Stomach (tissue), 4 donors: ENCODE data around the gene MBNL2.

Source experiments
- CTCF ChIP-seq, 7 experiments: fragments of 450-650 bp in 4 of 7; fragments of 200-600 bp in 3 of 7; sonication (generic) in 3 of 7; IDR thresholded peaks; one replicate each; pipeline ENCODE4 v1.5.1; 2016 to 2019; ENCODE audit warnings: antibody characterized with exemption in 7 of 7, control low read depth in 2 of 7, mild to moderate bottlenecking in 1 of 7
- POLR2AphosphoS5 ChIP-seq, 3 donors: sonication (generic); formaldehyde crosslinking; IDR thresholded peaks; one replicate each; pipeline ENCODE4 v1.6.1; 2016; ENCODE audit warnings: antibody characterized with exemption in 3 of 3

DNA sequence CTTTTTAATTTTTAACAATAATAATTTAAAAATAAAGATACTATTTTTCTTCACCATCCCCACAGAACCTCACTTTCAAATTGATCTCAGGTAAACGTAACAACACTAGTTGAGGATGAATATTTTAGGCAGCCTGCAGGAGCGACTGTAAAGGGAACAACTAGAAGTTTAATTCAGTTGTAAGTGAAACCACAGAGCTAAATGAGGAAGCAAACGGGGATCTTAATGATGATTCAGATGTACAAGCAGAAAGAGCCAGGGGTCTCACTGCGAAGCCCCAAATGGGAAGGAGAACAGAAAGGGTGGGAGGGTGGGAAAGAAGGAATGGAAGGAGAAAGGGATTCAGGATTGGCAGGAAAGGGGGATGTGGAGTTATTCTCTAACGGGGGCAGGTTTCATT lies 157.3 kb downstream of the MBNL2 start:
- TF ChIP-seq POLR2AphosphoS5 (IDR thresholded peaks at IDR 0.05) (no peak), CTCF (IDR thresholded peaks at IDR 0.05) (no peak)
